ENCODE measurements around the gene GLTP.

DNA sequence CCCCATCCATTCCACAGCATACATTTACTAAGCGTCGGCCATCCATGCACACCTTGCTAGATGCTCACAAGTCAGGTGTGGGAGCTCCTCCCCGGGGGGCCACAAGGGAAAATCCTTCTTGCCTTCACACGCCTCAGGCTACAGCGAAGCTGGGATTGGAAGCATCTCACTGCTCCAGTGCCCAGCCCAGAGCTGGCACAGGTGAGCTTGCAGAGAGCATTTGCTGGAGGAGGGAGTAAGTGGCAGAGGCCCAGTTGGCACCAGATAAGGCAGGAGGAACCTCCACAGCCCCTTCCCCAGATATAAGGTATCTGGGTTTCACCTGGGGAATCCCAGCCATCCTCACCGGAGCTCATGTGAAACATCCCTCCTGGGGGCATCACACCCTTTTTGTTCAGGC lies 49.0 kb downstream of the GLTP start:
- TF ChIP-seq, protein P1, sequence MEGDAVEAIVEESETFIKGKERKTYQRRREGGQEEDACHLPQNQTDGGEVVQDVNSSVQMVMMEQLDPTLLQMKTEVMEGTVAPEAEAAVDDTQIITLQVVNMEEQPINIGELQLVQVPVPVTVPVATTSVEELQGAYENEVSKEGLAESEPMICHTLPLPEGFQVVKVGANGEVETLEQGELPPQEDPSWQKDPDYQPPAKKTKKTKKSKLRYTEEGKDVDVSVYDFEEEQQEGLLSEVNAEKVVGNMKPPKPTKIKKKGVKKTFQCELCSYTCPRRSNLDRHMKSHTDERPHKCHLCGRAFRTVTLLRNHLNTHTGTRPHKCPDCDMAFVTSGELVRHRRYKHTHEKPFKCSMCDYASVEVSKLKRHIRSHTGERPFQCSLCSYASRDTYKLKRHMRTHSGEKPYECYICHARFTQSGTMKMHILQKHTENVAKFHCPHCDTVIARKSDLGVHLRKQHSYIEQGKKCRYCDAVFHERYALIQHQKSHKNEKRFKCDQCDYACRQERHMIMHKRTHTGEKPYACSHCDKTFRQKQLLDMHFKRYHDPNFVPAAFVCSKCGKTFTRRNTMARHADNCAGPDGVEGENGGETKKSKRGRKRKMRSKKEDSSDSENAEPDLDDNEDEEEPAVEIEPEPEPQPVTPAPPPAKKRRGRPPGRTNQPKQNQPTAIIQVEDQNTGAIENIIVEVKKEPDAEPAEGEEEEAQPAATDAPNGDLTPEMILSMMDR (conservative IDR thresholded peaks at IDR 0.05; ENCODE audit: low read length) = no peak
- TF ChIP-seq EZH2phosphoT487 (IDR thresholded peaks at IDR 0.05; ENCODE audit: borderline replicate concordance) = no peak
